PC-3 (cell line): ENCODE measurements around the gene PACRG. TPM values are rescaled to one million over a fixed set of nuclear protein-coding genes. Genes with fewer than 3 reads are reported as not detected.

Experiments used
- ATAC-seq: fragments of 200-7000 bp; cut with Tn5 transposase; 2 replicates; pipeline ENCODE4 v1.9.1; 2020; ENCODE audit warnings: mild to moderate bottlenecking, moderate library complexity
- BruUV-seq: library from RNA; stranded (reverse); fragments of 400-500 nt; replicated peaks from 2 replicates; lab custom pipeline; 2021; lab: Mats Ljungman, UMichigan
- CTCF ChIA-PET: fragments of 300-600 bp; sonication (Branson Sonifier 250); formaldehyde crosslinking; loops from one replicate; lab custom pipeline; 2022; ENCODE audit warnings: antibody characterized with exemption; lab: Charles Lee
- POLR2A ChIA-PET: fragments of 300-600 bp; sonication (Branson Sonifier 250); formaldehyde crosslinking; loops from one replicate; lab custom pipeline; 2022; ENCODE audit warnings: antibody characterized with exemption; ENCODE audit not compliant: unreplicated experiment; lab: Charles Lee
- DNase-seq: peaks from one replicate; pipeline ENCODE4 v3.0.0-alpha.2; 2015
- H2AFZ ChIP-seq: fragments of 300-600 bp; sonication (generic); 2 replicates; pipeline ENCODE4 v1.6.0; 2016; ENCODE audit warnings: antibody characterized with exemption, low read length
- H3F3A ChIP-seq: fragments of 300-600 bp; sonication (generic); one replicate; pipeline ENCODE4 v1.6.0; 2017; ENCODE audit warnings: antibody characterized with exemption, low read length, control low read depth, mild to moderate bottlenecking; ENCODE audit not compliant: unreplicated experiment
- H3K27ac ChIP-seq: fragments of 300-600 bp; sonication (generic); 2 replicates; pipeline ENCODE4 v1.5.1; 2016; ENCODE audit warnings: mild to moderate bottlenecking, low read length
- H3K27me3 ChIP-seq: fragments of 300-600 bp; sonication (generic); 2 replicates; pipeline ENCODE4 v1.6.1; 2016; ENCODE audit warnings: low read length, mixed read lengths
- H3K36me3 ChIP-seq: fragments of 300-600 bp; sonication (generic); 2 replicates; pipeline ENCODE4 v1.6.1; 2016; ENCODE audit warnings: low read depth, mixed run types, low read length, mixed read lengths
- H3K4me1 ChIP-seq: fragments of 300-600 bp; sonication (generic); 2 replicates; pipeline ENCODE4 v1.5.1; 2016; ENCODE audit warnings: low read length; ENCODE audit not compliant: insufficient read depth
- H3K4me2 ChIP-seq: fragments of 300-600 bp; sonication (generic); 2 replicates; pipeline ENCODE4 v1.6.0; 2016; ENCODE audit warnings: low read length
- H3K4me3 ChIP-seq: fragments of 300-600 bp; sonication (generic); 2 replicates; pipeline ENCODE4 v1.5.1; 2016; ENCODE audit warnings: mild to moderate bottlenecking, low read length, mixed read lengths
- H3K79me2 ChIP-seq: fragments of 300-600 bp; sonication (generic); 2 replicates; pipeline ENCODE4 v1.6.1; 2017; ENCODE audit warnings: low read length, mixed read lengths
- H3K9ac ChIP-seq: fragments of 300-600 bp; sonication (generic); 2 replicates; pipeline ENCODE4 v1.6.0; 2016; ENCODE audit warnings: mild to moderate bottlenecking, low read length
- H3K9me2 ChIP-seq: fragments of 300-600 bp; sonication (generic); replicated peaks from 2 replicates; pipeline ENCODE4 v1.6.1; 2016; ENCODE audit warnings: mixed run types, low read length, mixed read lengths
- H3K9me3 ChIP-seq: fragments of 300-600 bp; sonication (generic); 2 replicates; pipeline ENCODE4 v1.6.1; 2016; ENCODE audit warnings: low read length, mixed read lengths
- H4K20me1 ChIP-seq: fragments of 300-600 bp; sonication (generic); 2 replicates; pipeline ENCODE4 v1.6.1; 2016; ENCODE audit warnings: low read length, mixed read lengths
- CTCF ChIP-seq: fragments of 300-600 bp; sonication (generic); conservative IDR thresholded peaks from 2 replicates; pipeline ENCODE4 v1.5.1; 2017; ENCODE audit warnings: antibody characterized with exemption, low read depth, mild to moderate bottlenecking, low read length
- EZH2 ChIP-seq: fragments of 300-600 bp; sonication (generic); IDR thresholded peaks from one replicate; pipeline ENCODE4 v1.6.1; 2017; ENCODE audit warnings: antibody characterized with exemption, mild to moderate bottlenecking, low read length; ENCODE audit not compliant: unreplicated experiment
- EZH2phosphoT487 ChIP-seq: fragments of 300-600 bp; sonication (generic); IDR thresholded peaks from 2 replicates; pipeline ENCODE4 v1.6.1; 2018; ENCODE audit warnings: mild to moderate bottlenecking, antibody characterized with exemption, low read length, borderline replicate concordance
- intact Hi-C: fragments of 100-400 bp; cut with micrococcal nuclease; formaldehyde crosslinking; loops from 2 replicates; pipeline ENCODE4 v1.9.0; 2023
- total RNA-seq: library from RNA; depleted of rRNA; stranded (reverse); fragments of >200 nt; gene quantifications from 2 replicates; pipeline ENCODE4 v1.2.3, GENCODE V29; 2014

Gene PACRG
- total RNA-seq, 1 experiment from 2014 or later: not detected

GRCh38 chr6:163181666-163182180 is 453.9 kb downstream of the PACRG start:
- Histone ChIP-seq H3K4me2 (peak overlapping the region; percentile 59), H3K9ac (no peak overlapping the region), H3K27me3 (no peaks in the 10 kb centered on the region), H3K4me1 (peaks cover 4% of the 10 kb centered on the region; the same call in 1 of the 2 replicates), H3K9me3 (no peaks in the 10 kb centered on the region), H3K4me3 (no peak overlapping the region), H3K36me3 (no peaks in the 10 kb centered on the region), H3K9me2 (no peaks in the 10 kb centered on the region), H4K20me1 (no peaks in the 10 kb centered on the region), H3F3A (no peaks in the 10 kb centered on the region), H3K27ac (no peak overlapping the region), H3K79me2 (no peaks in the 10 kb centered on the region), H2AFZ (peak overlapping the region; percentile 55; the same call in 1 of the 2 replicates)
- TF ChIP-seq EZH2phosphoT487 (no peak), CTCF (no peak), EZH2 (no peak)
- ChIA-PET POLR2A (no interaction called here), CTCF (no interaction called here)
- intact Hi-C loops: loop anchor here (1.0 to 5.0 kb wide), 3 partner anchors 128 to 396 kb away; no protein-coding TSS in a partner anchor
- no peak for DNase-seq
- no peak for ATAC-seq
- BruUV-seq: TSS peak; percentile 35

DNA sequence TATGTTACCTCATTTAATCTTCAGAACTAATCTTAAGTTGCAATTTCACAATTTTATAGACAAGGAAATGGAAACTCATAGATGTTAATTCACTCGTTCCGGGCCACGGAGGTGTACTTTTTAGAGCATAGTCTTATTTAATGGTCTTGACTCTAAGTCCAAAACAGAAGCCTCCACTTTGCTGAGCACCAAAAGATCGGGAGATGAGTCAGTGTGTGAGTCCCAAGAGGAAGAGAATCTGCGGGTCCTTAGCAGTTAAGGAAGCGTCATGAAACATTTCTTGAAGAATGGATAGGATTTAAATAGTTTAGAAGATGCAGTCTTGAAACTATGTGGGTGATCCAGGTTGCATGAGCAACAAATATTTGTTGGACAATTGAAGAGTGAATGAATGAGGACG is 454.9 kb downstream of the PACRG start:
- Histone ChIP-seq H3K27ac (no peak overlapping the region), H3F3A (no peaks in the 10 kb centered on the region), H4K20me1 (no peaks in the 10 kb centered on the region), H3K4me3 (no peak overlapping the region), H3K9me2 (no peaks in the 10 kb centered on the region), H2AFZ (no peak overlapping the region), H3K4me2 (no peak overlapping the region), H3K79me2 (no peaks in the 10 kb centered on the region), H3K9me3 (no peaks in the 10 kb centered on the region), H3K36me3 (no peaks in the 10 kb centered on the region), H3K27me3 (no peaks in the 10 kb centered on the region), H3K4me1 (peaks cover 4% of the 10 kb centered on the region; the same call in 1 of the 2 replicates), H3K9ac (no peak overlapping the region)
- CTCF ChIA-PET: no interaction called here
- no peak for DNase-seq
- POLR2A ChIA-PET: no interaction called here
- intact Hi-C loops: loop anchor here (5.0 kb wide), 1 partner anchor 395 kb away; no protein-coding TSS in a partner anchor
- TF ChIP-seq CTCF: no peak
- TF ChIP-seq EZH2: no peak
- no peak for TF ChIP-seq EZH2phosphoT487
- no peak for ATAC-seq
- no TSS peak for BruUV-seq

- no peak for DNase-seq
- no peaks in the 10 kb centered on the region for H4K20me1 ChIP-seq
- no peaks in the 10 kb centered on the region for H3K36me3 ChIP-seq
- BruUV-seq: no TSS peak
- no peak for ATAC-seq
- no peaks in the 10 kb centered on the region for H3K79me2 ChIP-seq
- H3K4me3 ChIP-seq: no peak overlapping the region
- intact Hi-C loops: loop anchor here (5.0 kb wide), 1 partner anchor 393 kb away; no protein-coding TSS in a partner anchor
- ChIA-PET POLR2A (no interaction called here), CTCF (no interaction called here)
- no peak for TF ChIP-seq EZH2phosphoT487
- TF ChIP-seq EZH2: no peak
- no peak for TF ChIP-seq CTCF
- H3K27me3 ChIP-seq: no peaks in the 10 kb centered on the region
- H3K27ac ChIP-seq: no peak overlapping the region
- no peak overlapping the region for H3K4me2 ChIP-seq
- H3K4me1 ChIP-seq: peaks cover 4% of the 10 kb centered on the region; the same call in 1 of the 2 replicates
- no peaks in the 10 kb centered on the region for H3F3A ChIP-seq
- no peaks in the 10 kb centered on the region for H3K9me3 ChIP-seq
- no peak overlapping the region for H3K9ac ChIP-seq
- H3K9me2 ChIP-seq: no peaks in the 10 kb centered on the region
- no peak overlapping the region for H2AFZ ChIP-seq
Measured at GRCh38 chr6:163183806-163184205, 456.0 kb downstream of the PACRG start.
